COR-L47 (cell line): ENCODE results near the gene GALNT10.

Source experiments
- DNase-seq: peaks from one replicate; lab custom pipeline; 2025; lab: John Stamatoyannopoulos, UW

The GALNT10 gene

DNA sequence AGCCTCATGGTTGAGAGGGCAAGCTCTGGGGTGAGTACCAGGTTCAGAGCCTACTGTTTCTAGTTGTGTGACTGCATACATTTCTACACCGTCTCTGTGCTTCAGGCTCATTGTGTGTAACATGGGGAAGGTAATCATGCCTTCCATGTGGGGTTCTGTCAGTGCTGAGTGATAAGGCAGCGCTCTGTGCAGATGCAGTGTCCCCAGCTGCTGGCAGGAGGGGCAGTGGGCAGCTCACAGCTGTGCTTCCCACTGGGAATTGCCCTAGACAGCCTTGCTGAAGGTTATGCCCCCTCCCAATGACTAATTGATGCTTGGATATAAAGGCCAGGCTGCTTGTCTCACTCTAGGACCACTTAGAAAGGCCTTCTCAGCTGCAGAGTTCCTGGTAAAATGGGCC lies 133.5 kb downstream of the GALNT10 start:
- no peak for DNase-seq

DNA sequence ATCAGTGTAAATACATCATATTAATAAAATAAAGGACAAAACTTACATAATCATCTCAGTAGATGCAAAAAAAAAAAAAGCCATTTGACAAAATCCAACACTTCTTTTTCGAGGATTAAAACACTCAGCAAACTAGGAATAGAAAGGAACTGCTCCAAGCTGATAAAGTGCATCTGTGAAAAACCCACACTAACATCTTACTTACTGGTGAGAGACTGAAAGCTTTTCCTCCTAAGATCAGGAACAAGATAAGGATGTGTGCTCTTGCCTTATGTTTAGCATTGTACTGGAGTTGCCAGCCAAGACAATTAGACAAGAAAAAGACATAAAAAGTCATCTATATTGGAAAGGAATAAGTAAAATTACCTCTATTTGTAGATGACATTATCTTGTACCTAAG lies 135.0 kb downstream of the GALNT10 start:
- DNase-seq: no peak

DNA sequence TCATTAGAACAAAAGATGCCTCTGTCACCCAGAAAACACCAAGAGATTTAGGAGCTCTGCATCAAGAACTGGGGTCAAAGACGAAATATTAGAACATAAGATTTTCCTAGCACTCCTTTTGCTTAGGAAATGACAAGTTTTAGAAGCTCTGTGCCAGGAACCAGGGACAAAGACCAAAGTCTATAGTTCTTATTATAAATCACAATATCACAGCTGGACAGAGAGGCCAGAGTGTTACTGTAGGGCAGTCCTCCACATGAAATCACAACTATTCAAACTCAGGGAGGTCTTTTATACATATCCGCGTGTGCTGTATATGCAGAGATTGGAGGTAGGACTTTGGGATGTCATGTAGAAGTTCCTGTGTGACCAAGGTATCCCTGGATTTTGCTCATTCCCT lies 138.5 kb downstream of the GALNT10 start:
- no peak for DNase-seq

DNA sequence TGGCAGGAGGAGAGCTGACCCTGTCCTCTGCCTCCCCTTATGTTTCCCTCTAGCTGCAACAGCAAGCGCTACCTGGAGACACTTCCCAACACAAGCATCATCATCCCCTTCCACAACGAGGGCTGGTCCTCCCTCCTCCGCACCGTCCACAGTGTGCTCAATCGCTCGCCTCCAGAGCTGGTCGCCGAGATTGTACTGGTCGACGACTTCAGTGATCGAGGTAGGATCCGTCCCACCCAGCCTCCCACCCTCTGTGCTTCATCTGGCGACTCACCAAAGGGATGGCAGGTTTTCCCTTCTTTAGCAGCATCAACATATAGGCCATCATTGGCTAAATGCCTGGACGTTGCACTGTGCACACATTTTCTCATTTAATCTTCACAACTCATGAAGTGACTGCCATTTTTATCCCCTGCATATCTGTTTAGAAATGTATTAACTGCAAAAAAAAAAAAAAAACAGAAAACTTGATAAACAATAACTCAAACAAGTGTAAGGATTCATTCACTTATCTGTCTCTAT lies 139.0 kb downstream of the GALNT10 start:
- DNase-seq: no peak

DNA sequence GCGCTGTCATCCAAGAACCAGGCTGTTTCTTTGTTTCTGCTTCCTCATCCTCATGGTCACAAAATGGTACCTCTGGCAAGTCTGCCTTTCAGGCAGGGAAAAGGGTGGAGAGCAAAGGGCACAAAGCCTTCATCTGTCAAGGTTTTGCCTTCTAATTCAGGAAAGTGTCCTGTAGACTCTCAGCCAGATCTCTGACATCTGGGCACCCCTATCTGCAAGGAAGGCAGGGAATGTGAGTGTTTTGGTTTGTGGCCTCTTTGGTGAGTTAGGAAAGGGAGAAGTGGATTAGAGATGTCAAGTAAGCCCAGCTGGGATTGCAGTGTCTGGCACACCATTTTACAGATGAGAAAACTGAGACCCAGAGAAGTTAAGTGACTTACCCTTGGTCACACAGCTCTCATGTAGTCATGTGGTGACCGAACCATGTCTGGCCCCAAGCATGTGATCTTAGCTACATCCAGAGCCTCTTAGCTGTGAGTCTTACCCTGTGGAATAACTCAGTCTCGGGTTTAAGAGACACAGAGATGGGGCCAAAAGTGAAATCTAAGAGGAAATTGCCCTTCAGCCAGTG lies 139.6 kb downstream of the GALNT10 start:
- DNase-seq: no peak

DNA sequence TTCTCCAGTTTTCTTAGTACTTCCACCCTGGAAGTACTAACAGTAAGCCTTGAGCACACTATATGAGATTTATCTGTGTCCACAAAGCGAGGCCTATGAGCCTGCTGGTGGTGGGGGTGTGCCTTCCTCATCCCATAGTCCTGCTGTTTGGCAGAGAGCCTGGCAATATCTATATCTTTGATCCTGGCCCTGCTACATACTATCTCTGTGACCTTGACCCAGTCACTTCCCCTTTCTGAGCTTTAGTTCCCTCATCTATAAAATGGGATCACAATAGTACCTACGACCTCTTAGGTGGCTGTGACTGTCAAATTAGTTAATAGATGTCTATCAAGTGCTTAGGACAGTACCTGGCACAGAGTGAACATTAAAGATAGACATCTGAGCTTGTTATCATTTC lies 140.7 kb downstream of the GALNT10 start:
- DNase-seq: no peak

DNA sequence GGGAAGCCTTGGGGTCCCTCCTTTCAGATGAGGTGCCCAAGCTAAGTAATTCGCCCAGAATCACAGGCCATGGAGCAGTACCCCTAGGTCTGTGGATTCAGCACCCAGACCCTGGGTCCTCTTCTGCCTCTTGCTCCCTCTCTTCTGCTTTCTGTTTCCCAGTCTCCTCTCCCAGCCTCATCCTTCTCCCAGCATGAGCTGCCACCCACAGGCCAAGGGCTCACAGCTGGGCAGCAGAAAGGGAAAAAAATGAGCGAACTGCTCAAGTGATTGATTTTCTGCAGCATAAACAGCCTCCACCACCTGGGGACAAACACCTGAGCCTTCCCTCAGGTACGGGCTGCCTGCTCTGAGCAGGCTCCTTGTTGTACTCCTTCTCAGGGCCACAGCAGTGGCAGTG lies 141.4 kb downstream of the GALNT10 start:
- no peak for DNase-seq

DNA sequence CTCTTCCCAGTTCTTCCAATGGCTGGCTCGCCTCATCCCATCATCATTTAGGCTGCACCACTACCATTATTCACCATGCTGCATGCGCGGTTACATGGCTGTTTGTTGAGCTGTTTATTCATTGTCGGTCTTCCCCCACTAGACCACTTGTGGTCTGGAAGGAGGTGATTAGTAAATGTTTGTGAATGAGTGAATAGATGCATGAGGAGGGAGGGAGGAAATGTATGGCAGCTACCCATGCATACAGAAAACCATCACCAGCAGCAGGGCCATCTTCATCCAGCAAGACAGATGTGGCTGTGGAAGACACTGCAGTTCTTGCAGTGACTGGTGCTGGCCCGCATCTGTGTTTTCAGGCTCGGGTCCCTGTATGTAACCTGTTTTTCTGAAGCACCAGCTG lies 141.9 kb downstream of the GALNT10 start:
- no peak for DNase-seq

DNA sequence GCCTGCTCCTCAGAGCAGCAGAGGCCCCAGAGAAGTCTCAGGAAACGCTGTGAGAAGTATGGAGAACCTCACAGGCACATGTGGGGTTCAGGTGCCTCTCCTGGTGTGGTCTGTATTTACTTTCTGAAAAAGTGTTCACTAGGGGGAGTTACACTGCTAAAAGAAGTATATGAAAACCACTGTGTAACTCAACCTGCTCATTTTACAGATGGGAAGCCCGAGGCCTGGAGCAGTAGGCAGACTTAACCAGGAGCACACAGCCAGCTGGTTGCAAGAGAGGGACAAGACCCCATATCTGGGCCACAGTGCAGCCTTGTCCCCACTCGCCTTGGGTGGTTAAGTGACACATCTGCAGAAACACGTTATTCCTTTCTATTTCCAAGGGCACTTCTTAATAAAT lies 142.5 kb downstream of the GALNT10 start:
- DNase-seq: no peak

DNA sequence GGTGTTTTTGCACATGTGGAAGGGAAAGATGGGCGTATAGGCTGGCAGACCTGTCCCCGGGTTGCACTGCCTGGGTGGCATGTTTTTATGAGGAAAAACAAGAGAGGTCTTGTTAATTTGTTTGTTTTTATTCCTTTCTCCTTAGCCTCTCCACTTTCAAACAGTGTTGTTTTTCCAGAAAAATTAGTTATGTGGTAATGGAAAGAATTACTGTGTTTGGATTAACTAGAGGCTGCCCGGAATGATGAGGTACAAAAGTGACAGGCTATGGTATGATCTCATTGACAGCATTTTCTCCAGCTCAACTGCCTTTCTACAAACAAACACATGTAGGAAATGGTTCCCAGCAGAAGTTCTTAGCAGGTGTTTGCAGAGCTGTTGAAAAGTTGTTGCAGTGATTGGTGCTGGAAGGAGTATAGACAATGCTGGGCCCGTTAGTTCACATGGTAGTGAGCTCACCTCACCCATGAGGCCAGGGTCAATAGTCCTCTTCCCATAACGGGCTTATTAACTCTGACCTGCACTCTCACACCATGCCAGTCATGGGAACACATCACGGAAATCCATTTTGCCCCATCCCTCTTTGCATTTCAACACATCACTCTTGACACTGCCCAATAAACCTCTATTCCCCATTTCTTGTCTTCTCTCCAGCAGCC lies 144.0 kb downstream of the GALNT10 start:
- DNase-seq: no peak

DNA sequence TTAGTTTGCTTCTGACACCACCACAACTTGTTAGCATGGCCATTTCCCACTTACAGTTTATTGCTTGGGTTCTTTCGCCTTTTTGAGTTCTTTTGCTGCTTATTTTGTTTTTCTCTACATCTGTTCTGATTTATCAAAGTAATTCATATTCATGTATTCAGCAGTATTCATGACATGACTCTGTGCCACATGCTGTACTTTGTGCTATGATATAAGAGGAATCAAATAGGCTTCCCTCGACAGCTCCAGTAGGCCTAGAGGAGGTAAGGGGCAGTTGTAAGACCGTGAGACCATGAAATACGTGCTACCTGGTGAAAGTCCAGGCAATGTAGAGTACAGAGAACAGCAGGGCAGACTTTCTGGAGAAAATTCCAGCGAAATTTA lies 144.5 kb downstream of the GALNT10 start:
- DNase-seq: no peak

DNA sequence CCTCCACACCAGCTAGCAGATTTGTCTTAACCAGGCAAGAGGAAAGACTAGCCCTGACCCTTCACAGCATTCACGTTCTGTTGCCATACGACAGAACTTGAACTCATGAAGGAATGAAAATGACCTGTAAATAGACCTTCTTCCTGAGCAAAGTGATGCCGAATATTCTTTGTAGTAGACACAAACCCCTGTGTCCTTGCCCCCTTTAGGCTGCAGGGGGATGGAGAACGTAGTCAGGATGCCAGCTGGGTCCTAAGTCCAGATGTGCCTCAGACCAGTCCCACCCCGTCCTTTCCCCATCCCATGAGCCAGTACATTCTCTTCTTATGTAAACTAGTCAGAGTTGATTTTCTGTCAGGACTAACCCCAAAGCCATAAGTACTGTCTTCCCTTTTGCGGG lies 151.1 kb downstream of the GALNT10 start:
- DNase-seq: no peak

DNA sequence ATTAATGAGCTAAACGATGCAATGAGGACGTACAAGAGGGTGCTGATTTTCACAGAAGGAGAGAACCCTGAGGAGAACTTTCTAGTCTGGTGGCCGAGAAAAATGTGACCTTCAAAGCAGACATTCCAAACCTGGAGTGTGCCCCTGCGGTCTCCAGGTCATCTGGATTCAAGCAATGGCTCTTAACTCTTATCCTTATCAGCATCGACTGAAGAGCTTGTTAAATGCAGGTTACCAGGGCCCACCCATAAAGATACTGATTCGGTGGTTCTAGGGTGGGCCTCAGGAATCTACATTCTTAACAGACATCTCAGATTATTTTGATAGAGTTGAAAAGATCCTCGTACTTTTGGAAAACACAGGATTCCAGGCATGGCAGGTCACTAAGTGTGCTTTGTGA lies 151.7 kb downstream of the GALNT10 start:
- DNase-seq: no peak

DNA sequence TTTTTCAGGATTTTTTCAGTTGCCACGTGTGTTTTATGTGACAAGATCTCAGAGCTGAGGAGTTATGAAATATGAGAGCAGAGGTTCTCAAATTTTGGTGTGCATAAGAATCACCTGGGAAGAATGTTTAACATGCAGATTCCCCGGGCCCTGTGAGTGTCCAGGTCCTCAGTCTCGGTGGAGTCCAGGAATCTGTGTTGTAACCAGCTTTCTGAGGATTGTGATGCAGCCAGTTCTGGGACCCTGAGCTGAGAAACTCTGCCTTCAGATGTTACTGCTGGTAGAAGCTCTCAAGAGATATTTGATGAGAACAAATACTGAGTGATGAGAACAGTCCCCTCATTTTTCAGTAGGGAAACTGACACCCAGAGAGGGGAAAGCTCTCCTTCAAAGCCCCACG lies 152.4 kb downstream of the GALNT10 start:
- no peak for DNase-seq

DNA sequence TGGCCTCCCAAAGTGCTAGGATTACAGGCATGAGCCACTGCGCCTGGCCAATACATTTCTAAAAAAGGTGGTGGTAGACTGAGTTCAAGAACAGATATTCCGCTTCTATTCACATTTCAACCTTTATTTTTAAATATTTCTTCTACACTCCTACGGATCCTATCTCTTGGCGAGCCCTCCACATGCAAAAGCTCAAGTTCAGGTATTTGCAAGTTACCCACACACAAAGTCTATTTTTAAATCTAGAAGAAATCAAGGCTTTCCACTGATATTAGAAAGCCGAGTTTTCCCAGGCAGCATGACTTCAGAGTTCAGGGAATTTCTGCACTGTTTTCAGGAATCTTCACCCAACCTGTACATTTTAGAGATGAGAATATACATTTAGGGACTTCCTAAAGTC lies 153.9 kb downstream of the GALNT10 start:
- no peak for DNase-seq

DNA sequence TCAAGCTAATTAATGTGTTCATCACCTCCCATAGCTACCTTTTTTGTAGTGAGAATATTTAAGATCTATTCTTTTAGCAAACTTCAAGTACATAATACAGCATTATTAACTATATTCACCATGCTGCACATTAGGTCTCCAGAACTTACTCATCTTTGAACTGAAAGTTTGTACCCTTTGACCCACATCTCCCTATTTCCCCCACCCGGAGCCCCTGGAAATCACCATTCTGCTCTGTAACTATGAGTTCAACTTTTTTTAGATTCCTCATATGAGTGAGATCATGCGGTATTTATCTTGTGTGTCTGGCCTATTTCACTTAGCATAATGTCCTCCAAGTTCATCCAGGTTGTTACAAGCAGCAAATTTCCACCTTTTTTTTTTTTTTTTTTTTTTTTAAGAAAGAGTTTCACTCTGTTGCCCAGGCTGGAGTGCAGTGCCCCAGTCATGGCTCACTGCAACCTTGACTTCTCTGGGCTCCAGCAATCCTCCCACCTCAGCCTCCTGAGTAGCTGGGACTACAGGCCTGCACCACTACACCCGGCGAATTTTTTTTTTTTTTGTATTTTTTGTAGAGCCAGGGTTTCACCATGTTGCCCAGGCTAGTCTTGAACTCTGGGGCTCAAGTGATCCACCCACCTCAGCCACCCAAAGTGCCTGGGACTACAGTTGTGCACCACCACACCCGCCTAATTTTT lies 154.9 kb downstream of the GALNT10 start:
- no peak for DNase-seq

DNA sequence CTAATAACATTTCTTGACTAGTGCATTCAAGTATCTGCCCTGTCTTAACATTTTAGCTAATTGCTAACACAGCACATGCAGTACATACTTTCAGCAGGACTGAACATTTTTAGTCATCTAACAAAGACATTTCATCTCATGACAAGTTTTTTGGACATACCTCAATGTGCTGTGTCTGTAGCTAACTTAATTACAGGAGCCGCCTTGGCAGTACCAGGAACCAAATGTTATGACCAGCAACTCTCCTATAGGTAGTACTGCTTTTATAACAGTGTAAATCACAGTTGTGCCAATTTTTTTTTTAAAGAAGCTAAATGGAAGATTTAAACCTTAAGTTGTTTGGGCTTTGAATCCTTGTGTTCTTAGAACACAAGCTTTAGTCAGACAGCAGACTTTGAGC lies 155.9 kb downstream of the GALNT10 start:
- no peak for DNase-seq

DNA sequence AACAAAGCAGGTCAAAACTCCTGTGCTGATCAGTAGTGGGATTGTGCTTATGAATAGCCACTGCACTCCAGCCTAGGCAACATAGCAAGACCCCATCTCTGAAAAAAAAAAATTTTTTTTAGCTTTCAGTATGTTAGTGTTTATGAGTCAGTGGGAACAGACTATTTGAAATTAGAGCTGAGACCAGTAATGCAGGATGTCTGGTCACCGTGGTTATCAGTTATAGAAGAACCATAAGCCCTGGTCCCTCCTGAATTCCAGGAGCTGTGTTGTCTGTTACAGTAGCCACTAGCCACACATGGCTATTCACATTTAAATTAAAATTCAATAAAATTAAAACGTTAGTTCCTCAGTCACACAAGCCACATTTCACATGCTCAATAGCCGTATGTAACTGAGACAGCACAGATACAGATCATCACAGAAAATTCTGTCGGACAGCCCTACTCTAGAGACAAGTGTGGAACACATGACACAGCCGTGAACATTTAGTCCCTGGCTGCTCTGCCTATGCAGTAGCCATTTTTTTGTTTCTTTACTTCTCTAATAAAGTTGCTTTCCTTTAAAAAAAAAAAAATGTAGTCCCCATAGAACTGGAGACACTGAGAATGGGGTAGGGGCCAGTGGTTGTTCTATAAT lies 159.2 kb downstream of the GALNT10 start:
- no peak for DNase-seq

DNA sequence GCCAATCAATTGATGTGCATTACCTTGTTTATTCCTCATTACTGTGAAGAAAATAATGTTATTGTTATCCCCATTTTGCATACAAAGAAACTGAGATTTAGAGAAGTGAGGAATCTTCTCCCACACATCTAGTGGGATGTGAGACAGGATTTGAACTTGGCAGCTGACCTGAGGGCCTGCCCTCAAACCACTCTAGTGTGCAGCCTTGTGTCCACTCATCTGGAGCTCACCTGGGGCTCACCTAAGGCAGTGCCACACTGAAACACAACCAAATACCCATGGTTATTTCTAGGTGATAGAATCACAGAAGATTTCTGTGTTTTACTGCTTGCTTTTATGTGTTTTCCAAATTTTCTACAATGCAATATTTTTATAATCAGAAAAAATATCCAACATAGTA lies 160.6 kb downstream of the GALNT10 start:
- DNase-seq: no peak

DNA sequence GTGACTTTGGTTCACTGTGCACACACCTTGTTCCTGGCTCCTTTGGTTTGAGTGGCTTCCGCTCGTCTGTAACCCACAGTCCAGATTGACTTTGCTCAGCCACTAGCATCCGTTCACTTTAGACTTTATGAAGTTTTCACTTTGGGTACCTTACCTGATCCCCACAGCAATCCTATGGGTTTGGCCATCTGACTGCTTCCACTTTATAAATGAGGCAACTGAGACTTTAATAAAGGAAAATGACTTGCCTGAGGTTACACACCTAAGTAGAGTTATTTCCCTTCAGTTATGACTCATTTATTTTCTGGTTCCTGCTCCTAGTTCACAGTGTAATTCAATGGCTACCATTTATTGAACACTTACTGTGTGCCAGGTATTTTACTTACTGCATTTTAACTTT lies 161.0 kb downstream of the GALNT10 start:
- no peak for DNase-seq

DNA sequence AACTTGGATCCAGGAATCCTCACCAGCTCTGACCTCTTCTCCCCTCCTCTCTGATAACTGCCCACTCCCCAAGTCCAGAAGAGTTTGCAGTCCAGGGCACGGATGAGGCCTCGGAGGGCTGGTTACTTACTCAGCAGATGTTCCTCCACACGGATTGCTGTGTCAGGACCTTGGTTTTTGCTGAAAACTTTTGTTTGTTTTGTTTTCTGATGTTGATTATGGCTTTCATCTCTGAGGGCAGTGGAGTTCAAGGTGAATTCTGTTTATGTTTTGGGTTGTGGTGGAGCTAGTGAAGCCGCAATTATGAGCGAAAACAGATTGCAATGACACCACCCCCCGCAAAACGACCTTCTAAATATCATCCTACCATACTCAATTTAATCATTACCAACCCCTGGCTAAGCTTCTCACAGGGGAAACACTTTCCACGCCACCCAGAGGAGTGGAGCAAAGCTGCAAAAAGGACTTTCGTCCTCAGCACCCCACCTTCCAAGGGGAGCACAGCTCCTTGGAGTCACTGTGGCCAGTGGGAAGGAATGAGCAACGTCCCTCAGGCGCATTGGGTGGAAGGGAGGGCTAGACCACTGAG lies 162.5 kb downstream of the GALNT10 start:
- no peak for DNase-seq

DNA sequence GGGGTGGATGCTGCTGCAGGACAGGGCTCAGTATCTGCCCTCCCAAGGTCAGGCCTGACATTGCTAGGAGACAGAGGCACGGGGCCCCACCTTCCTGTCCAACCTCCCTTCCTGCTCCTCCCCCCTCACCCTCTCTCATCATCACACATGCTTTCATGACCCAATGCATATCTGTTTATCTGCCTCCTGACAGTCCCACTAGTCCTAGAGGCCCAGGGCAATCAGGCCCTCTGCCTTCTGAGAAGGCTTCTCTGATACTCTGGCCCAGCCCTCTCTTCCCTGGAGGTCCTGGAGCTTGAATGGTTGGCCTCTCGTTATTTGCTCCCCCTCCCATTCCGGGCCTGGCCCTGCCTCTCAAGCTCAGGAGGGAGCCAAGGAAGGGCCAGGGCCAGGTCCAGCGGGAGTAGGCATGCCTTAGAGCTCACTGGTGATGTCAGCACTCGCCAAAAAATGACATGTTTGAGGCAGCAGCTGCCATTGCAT lies 164.6 kb downstream of the GALNT10 start:
- DNase-seq: no peak
